CD4-positive, alpha-beta T cell (primary cell): ENCODE measurements around the gene THPO. TPM values are rescaled to one million over a fixed set of nuclear protein-coding genes. Genes with fewer than 3 reads are reported as not detected.

Source experiments
- ATAC-seq: fragments of 200-7000 bp; cut with Tn5 transposase; one replicate; pipeline ENCODE4 v1.10.0; 2022; ENCODE audit warnings: mild to moderate bottlenecking; ENCODE audit not compliant: poor library complexity
- CTCF ChIA-PET: fragments of 350-600 bp; sonication (Branson Sonifier 250); formaldehyde crosslinking; loops from one replicate; lab custom pipeline; 2021; ENCODE audit warnings: antibody characterized with exemption, inconsistent platforms; lab: Charles Lee
- POLR2A ChIA-PET: fragments of 350-600 bp; sonication (Branson Sonifier 250); formaldehyde crosslinking; loops from one replicate; lab custom pipeline; 2021; ENCODE audit warnings: antibody characterized with exemption, inconsistent platforms; lab: Charles Lee
- DNase-seq, 14 experiments: peaks; one replicate each; pipeline ENCODE4 v3.0.0-alpha.2; 2013 to 2020; ENCODE audit warnings: mixed read lengths in 2 of 14
- H3K27ac ChIP-seq, 2 donors: one replicate each; pipeline versions ENCODE4 v1.5.1 to v1.7.0; 2013; ENCODE audit warnings: low read length in 2 of 2, low read depth in 1 of 2, mild to moderate bottlenecking in 1 of 2
- H3K27me3 ChIP-seq, 2 experiments: 1 replicate in 1 of 2; 2 replicates in 1 of 2; pipeline versions ENCODE4 v1.6.1 to v1.7.0; 2013; ENCODE audit warnings: low read length in 2 of 2, control low read depth in 1 of 2, mild to moderate bottlenecking in 1 of 2, moderate library complexity in 1 of 2; ENCODE audit not compliant: insufficient read depth in 2 of 2, control insufficient read depth in 1 of 2
- H3K36me3 ChIP-seq: one replicate; pipeline ENCODE4 v1.6.1; 2013; ENCODE audit warnings: low read length, control low read depth; ENCODE audit not compliant: insufficient read depth
- H3K4me1 ChIP-seq: one replicate; pipeline ENCODE4 v1.6.1; 2013; ENCODE audit warnings: low read length, control low read depth; ENCODE audit not compliant: insufficient read depth
- H3K4me3 ChIP-seq: one replicate; pipeline ENCODE4 v1.5.1; 2013; ENCODE audit warnings: mild to moderate bottlenecking, low read length, moderate library complexity
- H3K9me3 ChIP-seq, 2 experiments: 1 replicate in 1 of 2; 2 replicates in 1 of 2; pipeline versions ENCODE4 v1.6.1 to v1.7.0; 2013; ENCODE audit warnings: low read length in 2 of 2, mild to moderate bottlenecking in 2 of 2, control low read depth in 1 of 2, moderate library complexity in 1 of 2; ENCODE audit not compliant: control insufficient read depth in 1 of 2, insufficient read depth in 1 of 2
- H3K27ac Mint-ChIP-seq: one replicate; pipeline ENCODE4 v1.8.0; 2020; ENCODE audit warnings: mixed read lengths
- H3K27me3 Mint-ChIP-seq: one replicate; pipeline ENCODE4 v1.8.0; 2021; ENCODE audit warnings: mixed read lengths
- H3K36me3 Mint-ChIP-seq: one replicate; pipeline ENCODE4 v1.8.0; 2021; ENCODE audit warnings: low read depth, mixed read lengths
- H3K4me1 Mint-ChIP-seq: one replicate; pipeline ENCODE4 v1.8.0; 2021; ENCODE audit warnings: low read depth, mixed read lengths
- H3K4me3 Mint-ChIP-seq: one replicate; pipeline ENCODE4 v1.8.0; 2020; ENCODE audit warnings: mild to moderate bottlenecking, mixed read lengths
- H3K9me3 Mint-ChIP-seq: one replicate; pipeline ENCODE4 v1.8.0; 2020; ENCODE audit warnings: mixed read lengths
- intact Hi-C, 2 experiments: fragments of 100-400 bp; cut with DNase I in 1 of 2; cut with micrococcal nuclease in 1 of 2; formaldehyde crosslinking; loops; one replicate each; pipeline versions ENCODE4 v1.15.1 to v1.9.0; 2023 to 2025; cut with DNase I, micrococcal nuclease
- total RNA-seq, 174 experiments: library from RNA in 2 of 174; stranded (reverse) in 2 of 174; gene quantifications; one replicate each; pipeline ENCODE4 v1.2.3 and lab custom pipeline; 2021 to 2026
- TF ChIP-seq, protein P1 (sequence below): fragments of 200-600 bp; IDR thresholded peaks from one replicate; pipeline ENCODE4 v1.8.0; 2022; ENCODE audit warnings: antibody characterized with exemption, mild to moderate bottlenecking

The THPO gene
- total RNA-seq, 2 experiments from 2014 or later, result not detected

- Histone ChIP-seq H3K36me3 (peaks cover 99% of the 10 kb centered on the region), H3K27ac (no peak overlapping the region), H3K4me1 (peaks cover 11% of the 10 kb centered on the region), H3K4me3 (no peak overlapping the region), H3K9me3 (no peaks in the 10 kb centered on the region), H3K27me3 (no peaks in the 10 kb centered on the region)
- no peak overlapping the region for H3K27ac Mint-ChIP-seq
- CTCF ChIA-PET, result no interaction called here
- POLR2A ChIA-PET, result no interaction called here
- peaks cover 8% of the 10 kb centered on the region for H3K4me1 Mint-ChIP-seq
- no peak for DNase-seq
- no peak overlapping the region for H3K4me3 Mint-ChIP-seq
- ATAC-seq, result no peak
- TF ChIP-seq, protein P1, sequence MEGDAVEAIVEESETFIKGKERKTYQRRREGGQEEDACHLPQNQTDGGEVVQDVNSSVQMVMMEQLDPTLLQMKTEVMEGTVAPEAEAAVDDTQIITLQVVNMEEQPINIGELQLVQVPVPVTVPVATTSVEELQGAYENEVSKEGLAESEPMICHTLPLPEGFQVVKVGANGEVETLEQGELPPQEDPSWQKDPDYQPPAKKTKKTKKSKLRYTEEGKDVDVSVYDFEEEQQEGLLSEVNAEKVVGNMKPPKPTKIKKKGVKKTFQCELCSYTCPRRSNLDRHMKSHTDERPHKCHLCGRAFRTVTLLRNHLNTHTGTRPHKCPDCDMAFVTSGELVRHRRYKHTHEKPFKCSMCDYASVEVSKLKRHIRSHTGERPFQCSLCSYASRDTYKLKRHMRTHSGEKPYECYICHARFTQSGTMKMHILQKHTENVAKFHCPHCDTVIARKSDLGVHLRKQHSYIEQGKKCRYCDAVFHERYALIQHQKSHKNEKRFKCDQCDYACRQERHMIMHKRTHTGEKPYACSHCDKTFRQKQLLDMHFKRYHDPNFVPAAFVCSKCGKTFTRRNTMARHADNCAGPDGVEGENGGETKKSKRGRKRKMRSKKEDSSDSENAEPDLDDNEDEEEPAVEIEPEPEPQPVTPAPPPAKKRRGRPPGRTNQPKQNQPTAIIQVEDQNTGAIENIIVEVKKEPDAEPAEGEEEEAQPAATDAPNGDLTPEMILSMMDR, result no peak
- H3K36me3 Mint-ChIP-seq, result peaks cover 97% of the 10 kb centered on the region
- H3K9me3 Mint-ChIP-seq, result no peaks in the 10 kb centered on the region
- no peaks in the 10 kb centered on the region for H3K27me3 Mint-ChIP-seq
- intact Hi-C loops, result no loop called here
These were observed 54.3 kb downstream of the THPO start for GRCh38 chr3:184323696-184324095.

- Mint-ChIP-seq H3K27ac (no peak overlapping the region), H3K4me3 (no peak overlapping the region), H3K36me3 (peaks cover 93% of the 10 kb centered on the region), H3K27me3 (no peaks in the 10 kb centered on the region), H3K9me3 (no peaks in the 10 kb centered on the region), H3K4me1 (peaks cover 11% of the 10 kb centered on the region)
- TF ChIP-seq, protein P1, result no peak
- Histone ChIP-seq H3K4me1 (peaks cover 14% of the 10 kb centered on the region), H3K27me3 (no peaks in the 10 kb centered on the region), H3K27ac (no peak overlapping the region), H3K4me3 (no peak overlapping the region), H3K9me3 (no peaks in the 10 kb centered on the region), H3K36me3 (peaks cover 94% of the 10 kb centered on the region)
- CTCF ChIA-PET, result no interaction called here
- intact Hi-C loops, result no loop called here
- peak in 2 of 14 experiments; percentile 54 to 61 for DNase-seq
- ATAC-seq, result no peak
- POLR2A ChIA-PET, result no interaction called here
These were observed 55.1 kb downstream of the THPO start for GRCh38 chr3:184322731-184323487.

Other genes with a start within 250 kb of the THPO start
- gene EIF2B5, start 242.8 kb downstream of the THPO start, total RNA-seq, result 10 to 100 TPM; 53.6 TPM
- gene DVL3, start 222.8 kb downstream of the THPO start, total RNA-seq, result 10 to 100 TPM; 30.0 to 31.7 TPM
- 100 to 1,000 TPM; 123 to 136 TPM for gene AP2M1, start 203.4 kb downstream of the THPO start, total RNA-seq
- gene ABCF3, start 192.0 kb downstream of the THPO start, total RNA-seq, result 100 to 1,000 TPM; 163 to 166 TPM
- gene VWA5B2, start 148.6 kb downstream of the THPO start, total RNA-seq, result not detected
- 10 to 100 TPM; 12.0 to 13.5 TPM for gene ALG3, start 129.2 kb downstream of the THPO start, total RNA-seq
- not detected for gene EEF1AKMT4, start 128.5 kb downstream of the THPO start, total RNA-seq
- gene CAMK2N2, start 116.7 kb downstream of the THPO start, total RNA-seq, result not detected
- gene ECE2, start 102.2 kb downstream of the THPO start, total RNA-seq, result not detected
- 100 to 1,000 TPM; 159 TPM for gene PSMD2, start 79.0 kb downstream of the THPO start, total RNA-seq
- 100 to 1,000 TPM; 211 to 217 TPM for gene EIF4G1, start 63.6 kb downstream of the THPO start, total RNA-seq
- gene FAM131A, start 40.6 kb downstream of the THPO start, total RNA-seq, result 10 to 100 TPM; 10.4 to 11.0 TPM
- gene CLCN2, start 16.6 kb downstream of the THPO start, total RNA-seq, result 1 to 10 TPM; 3.2 to 3.5 TPM
- gene POLR2H, start 16.5 kb downstream of the THPO start, total RNA-seq, result 10 to 100 TPM; 19.1 to 21.1 TPM
- under 1 TPM in 1 of 2 experiments, not detected in 1; 0.22 TPM for gene CHRD, start 1.8 kb upstream of the THPO start, total RNA-seq
- under 1 TPM; 0.19 to 0.22 TPM for gene EPHB3, start 183.6 kb upstream of the THPO start, total RNA-seq